ENCODE data around the gene SPRY2. TPM values are rescaled to one million over a fixed set of nuclear protein-coding genes. Genes with fewer than 3 reads are reported as not detected.

Gene SPRY2
- total and polyA plus RNA-seq, 2 experiments from 2014 or later, result 48.2 to 69.4 TPM

DNA sequence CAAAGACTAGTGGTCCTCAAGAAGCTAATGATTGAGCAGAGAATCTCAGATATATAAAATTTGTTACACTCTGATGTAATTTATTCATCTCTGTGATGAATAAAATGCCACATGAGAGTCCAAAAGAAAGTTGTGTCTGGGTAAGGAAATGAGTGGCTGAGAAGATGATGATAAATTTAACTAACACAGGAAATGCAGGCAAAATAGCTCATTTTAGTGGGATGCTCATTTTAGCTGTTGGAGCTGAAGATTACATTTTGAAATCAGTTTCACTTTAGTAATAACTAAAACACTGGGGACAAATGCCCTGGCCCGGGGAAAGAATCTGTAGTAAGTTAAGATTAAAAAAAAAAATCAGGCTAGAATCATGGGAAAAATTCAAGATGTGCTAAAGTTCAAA lies 35.2 kb downstream of the SPRY2 start:
- TF ChIP-seq EZH2phosphoT487 (IDR thresholded peaks at IDR 0.05; ENCODE audit: low read depth, severe bottlenecking, unreplicated experiment) (no peak), EZH2 (IDR thresholded peaks at IDR 0.05; ENCODE audit: borderline replicate concordance) (no peak)
- TF ChIP-seq, protein P1, sequence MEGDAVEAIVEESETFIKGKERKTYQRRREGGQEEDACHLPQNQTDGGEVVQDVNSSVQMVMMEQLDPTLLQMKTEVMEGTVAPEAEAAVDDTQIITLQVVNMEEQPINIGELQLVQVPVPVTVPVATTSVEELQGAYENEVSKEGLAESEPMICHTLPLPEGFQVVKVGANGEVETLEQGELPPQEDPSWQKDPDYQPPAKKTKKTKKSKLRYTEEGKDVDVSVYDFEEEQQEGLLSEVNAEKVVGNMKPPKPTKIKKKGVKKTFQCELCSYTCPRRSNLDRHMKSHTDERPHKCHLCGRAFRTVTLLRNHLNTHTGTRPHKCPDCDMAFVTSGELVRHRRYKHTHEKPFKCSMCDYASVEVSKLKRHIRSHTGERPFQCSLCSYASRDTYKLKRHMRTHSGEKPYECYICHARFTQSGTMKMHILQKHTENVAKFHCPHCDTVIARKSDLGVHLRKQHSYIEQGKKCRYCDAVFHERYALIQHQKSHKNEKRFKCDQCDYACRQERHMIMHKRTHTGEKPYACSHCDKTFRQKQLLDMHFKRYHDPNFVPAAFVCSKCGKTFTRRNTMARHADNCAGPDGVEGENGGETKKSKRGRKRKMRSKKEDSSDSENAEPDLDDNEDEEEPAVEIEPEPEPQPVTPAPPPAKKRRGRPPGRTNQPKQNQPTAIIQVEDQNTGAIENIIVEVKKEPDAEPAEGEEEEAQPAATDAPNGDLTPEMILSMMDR (IDR thresholded peaks at IDR 0.05; ENCODE audit: poor library complexity), result no peak
- no peak overlapping the region for H3K4me3 ChIP-seq
- no peaks in the 10 kb centered on the region for H3K4me1 ChIP-seq (ENCODE audit: insufficient read depth)
- H3K27ac ChIP-seq, result no peak overlapping the region
- no peaks in the 10 kb centered on the region for H3K36me3 ChIP-seq (replicated peaks; ENCODE audit: insufficient read depth, low read depth)
- H2AFZ ChIP-seq, result no peak overlapping the region
- no peaks in the 10 kb centered on the region for H3K27me3 ChIP-seq
- H3K9me2 ChIP-seq (replicated peaks; ENCODE audit: insufficient read depth), result no peaks in the 10 kb centered on the region
- no peaks in the 10 kb centered on the region for H3K9me3 ChIP-seq (ENCODE audit: low read depth)
- no peak overlapping the region for H3K4me2 ChIP-seq
- no peak for DNase-seq (ENCODE audit: low spot score)
- no peaks in the 10 kb centered on the region for H4K20me1 ChIP-seq (ENCODE audit: insufficient read depth, poor library complexity, severe bottlenecking)
- 86% methylated on average over 1 of the region's 1 CpG for WGBS (ENCODE audit: low lambda C conversion rate, missing lambda C conversion rate)
- no peaks in the 10 kb centered on the region for H3K79me2 ChIP-seq

DNA sequence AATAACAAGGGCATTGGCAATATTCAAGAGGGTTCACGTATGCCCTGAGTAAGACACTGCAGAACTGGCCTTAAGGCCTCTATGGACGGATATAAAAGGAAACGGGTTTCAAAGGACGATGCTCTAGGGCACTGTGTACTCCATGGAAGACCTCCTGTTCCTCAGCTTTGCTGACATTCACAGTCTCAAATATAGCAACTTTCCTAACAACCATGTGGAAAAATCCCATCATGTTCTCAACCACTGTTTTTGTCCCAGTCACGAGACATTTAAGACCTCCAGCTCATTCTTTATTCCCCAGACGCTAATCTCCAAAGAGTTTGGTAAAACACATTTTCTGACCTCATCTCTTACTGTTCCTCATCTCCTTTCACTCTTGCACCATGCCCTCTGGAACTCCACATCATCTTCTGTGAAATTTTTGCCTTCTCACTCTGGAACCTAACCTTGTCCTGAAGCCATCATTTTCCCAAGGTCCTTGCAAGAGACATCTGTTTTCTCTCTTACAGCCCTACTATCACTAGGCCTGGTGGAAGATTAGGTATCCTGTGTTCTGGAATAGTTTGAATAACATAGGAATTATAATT lies 37.6 kb downstream of the SPRY2 start:
- Histone ChIP-seq H3K9me2 (replicated peaks; ENCODE audit: insufficient read depth) (no peaks in the 10 kb centered on the region), H3K36me3 (replicated peaks; ENCODE audit: insufficient read depth, low read depth) (no peaks in the 10 kb centered on the region), H3K27ac (no peak overlapping the region), H3K27me3 (no peaks in the 10 kb centered on the region), H3K4me1 (ENCODE audit: insufficient read depth) (no peaks in the 10 kb centered on the region), H4K20me1 (ENCODE audit: insufficient read depth, poor library complexity, severe bottlenecking) (no peaks in the 10 kb centered on the region), H2AFZ (no peak overlapping the region), H3K9me3 (ENCODE audit: low read depth) (no peaks in the 10 kb centered on the region), H3K4me2 (no peak overlapping the region), H3K4me3 (no peak overlapping the region), H3K79me2 (no peaks in the 10 kb centered on the region)
- no peak for DNase-seq (ENCODE audit: low spot score)
- WGBS (ENCODE audit: low lambda C conversion rate, missing lambda C conversion rate), result 87% methylated on average over 6 of the region's 6 CpGs
- TF ChIP-seq, protein P1 (IDR thresholded peaks at IDR 0.05; ENCODE audit: poor library complexity), result no peak
- TF ChIP-seq EZH2 (IDR thresholded peaks at IDR 0.05; ENCODE audit: borderline replicate concordance) (no peak), EZH2phosphoT487 (IDR thresholded peaks at IDR 0.05; ENCODE audit: low read depth, severe bottlenecking, unreplicated experiment) (no peak)

DNA sequence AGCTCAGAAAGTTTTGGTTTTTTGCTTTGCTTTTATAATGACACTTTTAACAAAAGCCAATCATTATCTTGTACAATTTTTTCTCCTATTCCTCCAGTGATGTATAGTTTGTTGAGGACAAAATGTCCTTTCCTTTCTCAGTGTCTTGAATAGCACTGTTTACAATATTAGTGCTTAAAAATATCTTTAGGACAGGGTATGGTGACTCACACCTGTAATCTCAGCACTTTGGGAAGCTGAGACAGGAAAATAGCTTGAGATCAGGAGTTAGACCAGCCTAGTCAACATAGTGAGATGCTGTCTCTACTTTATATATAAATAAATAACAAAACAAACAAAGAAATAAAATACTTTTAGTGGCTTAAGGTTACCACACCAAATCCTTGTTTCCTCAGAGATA lies 41.9 kb downstream of the SPRY2 start:
- H4K20me1 ChIP-seq (ENCODE audit: insufficient read depth, poor library complexity, severe bottlenecking), result no peaks in the 10 kb centered on the region
- H3K27ac ChIP-seq, result no peak overlapping the region
- no peaks in the 10 kb centered on the region for H3K9me2 ChIP-seq (replicated peaks; ENCODE audit: insufficient read depth)
- no peaks in the 10 kb centered on the region for H3K36me3 ChIP-seq (replicated peaks; ENCODE audit: insufficient read depth, low read depth)
- H3K4me1 ChIP-seq (ENCODE audit: insufficient read depth), result no peaks in the 10 kb centered on the region
- TF ChIP-seq EZH2phosphoT487 (IDR thresholded peaks at IDR 0.05; ENCODE audit: low read depth, severe bottlenecking, unreplicated experiment) (no peak), EZH2 (IDR thresholded peaks at IDR 0.05; ENCODE audit: borderline replicate concordance) (no peak)
- TF ChIP-seq, protein P1 (IDR thresholded peaks at IDR 0.05; ENCODE audit: poor library complexity), result no peak
- no peak overlapping the region for H3K4me3 ChIP-seq
- H3K79me2 ChIP-seq, result no peaks in the 10 kb centered on the region
- H3K9me3 ChIP-seq (ENCODE audit: low read depth), result no peaks in the 10 kb centered on the region
- H3K4me2 ChIP-seq, result no peak overlapping the region
- no peak for DNase-seq (ENCODE audit: low spot score)
- H2AFZ ChIP-seq, result no peak overlapping the region
- H3K27me3 ChIP-seq, result no peaks in the 10 kb centered on the region

DNA sequence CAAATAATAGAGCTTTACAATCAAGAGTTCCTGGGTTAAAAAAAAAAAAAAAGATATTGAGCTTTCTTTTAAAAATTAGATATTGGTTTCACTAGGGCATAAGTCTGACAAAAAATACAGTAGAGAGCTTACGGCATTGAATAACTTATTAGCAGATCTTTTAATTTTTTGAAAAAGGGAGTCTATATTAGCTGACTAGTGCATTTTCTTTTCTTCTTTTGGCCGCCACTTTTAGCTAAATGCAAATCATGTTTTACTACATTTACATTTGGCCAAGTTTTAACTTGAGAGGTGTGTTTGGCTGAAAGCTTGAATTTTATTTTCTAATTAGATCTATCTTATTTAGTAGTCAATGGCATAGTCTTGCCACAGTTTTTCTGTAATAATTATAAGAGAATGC lies 43.4 kb downstream of the SPRY2 start:
- DNase-seq (ENCODE audit: low spot score), result no peak
- H3K4me2 ChIP-seq, result no peak overlapping the region
- H3K4me3 ChIP-seq, result no peak overlapping the region
- TF ChIP-seq, protein P1 (IDR thresholded peaks at IDR 0.05; ENCODE audit: poor library complexity), result no peak
- TF ChIP-seq EZH2phosphoT487 (IDR thresholded peaks at IDR 0.05; ENCODE audit: low read depth, severe bottlenecking, unreplicated experiment), result no peak
- no peak for TF ChIP-seq EZH2 (IDR thresholded peaks at IDR 0.05; ENCODE audit: borderline replicate concordance)
- WGBS (ENCODE audit: low lambda C conversion rate, missing lambda C conversion rate), result 73% methylated on average over 2 of the region's 2 CpGs
- H2AFZ ChIP-seq, result no peak overlapping the region
- no peaks in the 10 kb centered on the region for H3K9me2 ChIP-seq (replicated peaks; ENCODE audit: insufficient read depth)
- no peaks in the 10 kb centered on the region for H3K9me3 ChIP-seq (ENCODE audit: low read depth)
- no peaks in the 10 kb centered on the region for H3K79me2 ChIP-seq
- H3K27me3 ChIP-seq, result no peaks in the 10 kb centered on the region
- no peaks in the 10 kb centered on the region for H3K36me3 ChIP-seq (replicated peaks; ENCODE audit: insufficient read depth, low read depth)
- H3K4me1 ChIP-seq (ENCODE audit: insufficient read depth), result no peaks in the 10 kb centered on the region
- no peaks in the 10 kb centered on the region for H4K20me1 ChIP-seq (ENCODE audit: insufficient read depth, poor library complexity, severe bottlenecking)
- no peak overlapping the region for H3K27ac ChIP-seq
